Fibroblast of lung (primary cell): ENCODE data around the gene CHST15.

ENCODE experiments used
- CTCF ChIP-seq, 2 donors: IDR thresholded peaks in 1 of 2; conservative IDR thresholded peaks in 1 of 2; 1 replicate in 1 of 2; 2 replicates in 1 of 2; pipeline ENCODE4 v1.5.1; 2011 to 2012; ENCODE audit warnings: low read length in 2 of 2, control low read depth in 1 of 2, inconsistent platforms in 1 of 2, low read depth in 1 of 2, mild to moderate bottlenecking in 1 of 2
- EZH2 ChIP-seq: IDR thresholded peaks from 2 replicates; pipeline ENCODE4 v1.5.1; 2012; ENCODE audit warnings: low read length, control low read depth, mild to moderate bottlenecking; ENCODE audit errors: missing control alignments

GRCh38 chr10:124011464-124011863 lies 81.9 kb downstream of the CHST15 start:
- TF ChIP-seq CTCF (conservative IDR thresholded peaks at IDR 0.05 in 1 of 2, IDR thresholded peaks at IDR 0.05 in 1 of 2; ENCODE audit: low read depth in 1 of 2, low read length in 2 of 2) (no peak), EZH2 (no peak)
